Adrenal gland (tissue), 5 donors: ENCODE results near the gene RINL.

Source experiments
- CTCF ChIP-seq, 6 experiments: fragments of 450-650 bp in 4 of 6; fragments of 200-600 bp in 2 of 6; sonication (generic) in 1 of 6; IDR thresholded peaks; 1 replicate in 5 of 6; 2 replicates in 1 of 6; pipeline versions ENCODE4 v1.5.1 to v1.8.0; 2016 to 2021; ENCODE audit warnings: antibody characterized with exemption in 6 of 6, mild to moderate bottlenecking in 2 of 6, moderate library complexity in 1 of 6
- POLR2A ChIP-seq, 2 donors: fragments of 450-650 bp; IDR thresholded peaks; one replicate each; pipeline ENCODE4 v1.6.1; 2017; ENCODE audit warnings: antibody characterized with exemption in 2 of 2, mild to moderate bottlenecking in 2 of 2, moderate library complexity in 1 of 2
- donor health status: DM: no; HTN: no; CAD: no.

DNA sequence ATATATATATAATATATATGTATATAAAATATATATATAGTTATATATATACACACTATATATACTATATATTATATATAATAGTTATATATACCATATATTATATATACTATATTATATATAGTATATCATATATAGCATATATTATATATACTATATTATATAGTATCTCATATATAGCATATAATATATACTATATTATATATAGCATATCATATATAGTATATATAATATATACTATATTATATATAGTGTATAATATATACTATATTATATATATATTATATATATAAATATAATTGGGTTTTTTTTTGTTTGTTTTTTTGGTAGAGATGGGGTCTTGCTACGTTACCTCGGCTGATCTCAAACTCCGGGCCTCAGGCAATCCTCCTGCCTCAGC lies 16.7 kb downstream of the RINL start:
- TF ChIP-seq CTCF (IDR thresholded peaks at IDR 0.05): no peak
- no peak for TF ChIP-seq POLR2A (IDR thresholded peaks at IDR 0.05)
